Activated CD4-positive, alpha-beta T cell treated with anti-CD3 and anti-CD28 coated beads, Interleukin-2, Interleukin-6, amounts not matched to agents 100 ng/mL and 50 ng/mL, durations not matched to agents 16 hours and 8 hours (primary cell): ENCODE measurements around the gene CRIM1.

Experiments
- DNase-seq: peaks from one replicate; pipeline ENCODE4 v3.0.0-alpha.2; 2020

The CRIM1 gene

DNA sequence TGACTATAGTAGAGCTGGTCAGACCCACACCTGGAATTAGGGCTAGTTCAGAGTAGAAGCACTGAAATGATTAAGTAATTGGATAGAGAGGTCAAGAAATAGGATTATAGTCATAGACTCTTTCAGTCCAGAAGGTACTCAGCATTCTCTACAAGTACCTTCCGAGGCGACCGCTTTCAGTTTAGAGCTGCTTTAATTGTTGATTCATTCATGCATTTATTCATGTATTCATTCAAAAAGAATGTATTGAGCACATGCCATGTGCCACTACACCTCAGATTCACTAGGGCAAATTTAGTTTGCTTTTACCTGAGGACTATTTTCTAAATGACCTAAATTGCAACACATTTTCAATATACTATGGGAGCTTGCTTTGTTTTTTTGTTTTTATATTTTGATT lies 48.7 kb downstream of the CRIM1 start:
- DNase-seq: no peak

DNA sequence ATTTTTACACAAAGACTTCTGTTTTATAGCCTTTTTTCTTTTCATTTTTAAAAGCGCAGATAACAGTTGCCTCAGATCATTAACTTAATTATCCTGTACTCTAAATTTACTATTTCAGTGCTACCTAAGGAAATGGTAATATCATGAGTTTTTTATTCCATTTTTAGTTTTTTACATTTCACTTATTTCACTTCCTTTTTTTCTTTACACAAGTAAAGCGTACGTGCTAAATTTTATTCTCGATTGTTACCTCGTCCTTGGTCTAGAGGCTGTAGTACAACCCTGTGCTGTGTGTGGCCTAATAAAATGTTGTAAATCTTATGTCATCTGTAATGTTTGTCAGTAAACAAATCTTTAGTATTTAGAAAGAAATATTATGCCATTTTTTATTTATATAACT lies 49.2 kb downstream of the CRIM1 start:
- DNase-seq: no peak

DNA sequence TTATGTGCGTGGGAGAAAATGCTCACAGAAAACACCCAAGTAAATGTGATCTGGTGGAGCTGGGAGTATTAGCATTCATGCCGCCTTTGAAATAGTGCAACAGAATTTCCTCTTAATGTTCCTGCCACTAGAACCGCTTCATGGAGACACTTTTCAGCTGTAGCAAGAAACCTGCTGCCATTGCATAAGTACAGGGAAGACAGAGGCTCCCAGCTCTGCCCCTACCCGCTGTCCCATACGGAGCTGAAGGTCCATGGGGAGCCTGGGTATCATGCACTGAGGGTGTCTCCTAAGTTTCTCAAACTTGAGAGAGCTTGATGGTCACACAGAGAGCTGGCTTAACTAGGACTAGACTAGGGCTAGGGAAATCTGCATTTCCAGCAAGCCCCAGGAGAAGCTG lies 49.6 kb downstream of the CRIM1 start:
- DNase-seq: no peak

GRCh38 chr2:36406296-36406695 lies 50.7 kb downstream of the CRIM1 start:
- no peak for DNase-seq

DNA sequence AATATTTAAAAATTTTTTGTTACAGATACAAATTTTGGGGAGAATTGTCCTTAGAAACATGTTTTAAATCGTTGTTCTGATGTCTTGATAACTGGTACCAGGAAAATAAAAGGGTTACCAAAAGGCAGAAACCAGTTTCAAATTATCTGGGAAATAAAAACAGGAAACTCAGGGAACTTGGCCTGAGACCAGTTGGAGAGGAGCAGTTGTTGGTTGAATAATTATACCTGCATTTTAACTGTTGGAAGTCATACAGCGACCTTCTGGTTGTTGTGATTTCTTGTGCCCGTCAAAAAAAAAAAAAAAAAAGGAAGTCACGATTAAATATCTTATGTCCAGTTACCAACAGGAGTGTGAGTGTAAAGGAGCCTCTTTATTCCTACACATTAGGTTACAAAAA lies 51.8 kb downstream of the CRIM1 start:
- no peak for DNase-seq

DNA sequence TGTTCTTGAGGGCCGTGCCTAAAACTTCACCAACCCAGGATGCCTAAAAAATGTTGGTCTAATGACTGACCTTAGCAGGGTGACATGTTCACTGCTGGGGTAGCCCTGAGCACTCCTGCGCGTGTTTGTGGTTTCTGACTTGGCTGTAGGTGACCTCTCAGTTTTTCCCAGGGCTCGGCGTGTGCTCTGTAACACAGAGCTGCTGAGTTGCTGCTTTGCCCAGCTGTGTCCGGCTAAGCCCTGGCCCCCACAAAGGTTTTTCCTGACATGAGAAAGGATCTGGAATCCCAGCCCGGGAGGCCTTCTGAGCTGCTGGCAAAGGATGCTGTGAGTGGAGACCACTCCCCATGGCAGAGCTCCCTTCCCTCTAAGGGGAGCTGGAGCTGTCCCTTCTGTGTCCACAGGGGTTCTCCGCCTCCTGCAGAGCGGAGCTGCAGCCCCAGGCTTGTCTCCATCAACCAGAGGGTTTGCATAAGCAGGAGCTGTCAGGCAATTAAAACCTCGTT lies 52.7 kb downstream of the CRIM1 start:
- no peak for DNase-seq

- no peak for DNase-seq
These were observed 53.8 kb downstream of the CRIM1 start for GRCh38 chr2:36409335-36409734.

GRCh38 chr2:36409935-36410334 lies 54.4 kb downstream of the CRIM1 start:
- no peak for DNase-seq

GRCh38 chr2:36410681-36411080 lies 55.1 kb downstream of the CRIM1 start:
- DNase-seq: no peak

DNA sequence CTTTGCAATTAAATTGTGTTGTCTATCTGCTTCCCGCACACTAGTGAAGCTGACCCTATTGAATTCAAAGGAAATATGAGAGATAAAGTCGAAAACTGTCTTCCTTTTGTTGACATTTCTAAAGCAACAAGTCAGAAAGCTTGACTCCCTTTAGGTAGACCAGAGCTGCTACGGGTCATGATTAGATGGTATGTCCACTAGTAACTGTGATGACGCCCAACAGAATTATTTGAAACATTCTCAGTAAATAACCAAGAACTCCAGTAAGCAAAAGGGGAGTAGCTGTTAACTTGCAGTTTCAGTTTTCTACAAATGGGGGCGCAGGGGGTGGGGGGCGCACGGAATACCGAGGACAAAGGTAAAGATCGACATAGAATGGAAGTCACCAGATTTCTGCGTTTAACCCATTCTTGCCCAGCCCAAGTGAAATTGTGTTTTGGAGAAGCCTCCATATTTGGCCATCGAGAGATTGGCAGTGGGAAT lies 56.4 kb downstream of the CRIM1 start:
- no peak for DNase-seq

DNA sequence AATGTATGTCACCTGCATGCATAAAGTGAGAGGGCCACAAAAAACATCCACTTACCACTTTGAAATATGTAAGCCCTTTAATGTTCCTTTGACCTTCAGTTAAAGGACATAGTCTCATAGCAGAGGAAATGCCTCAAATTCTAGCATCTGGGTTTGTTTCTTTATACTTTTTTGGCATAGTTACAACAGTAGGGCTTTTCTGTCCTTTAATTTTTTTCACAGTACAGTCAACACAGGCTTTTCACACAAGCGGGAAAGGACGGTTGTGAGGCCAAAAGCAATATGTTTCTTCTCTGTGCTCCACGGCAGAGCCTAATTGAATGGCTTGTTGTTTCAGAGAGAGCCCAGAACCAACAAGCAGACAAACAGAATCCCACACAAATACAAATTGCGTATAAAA lies 57.6 kb downstream of the CRIM1 start:
- DNase-seq: no peak

DNA sequence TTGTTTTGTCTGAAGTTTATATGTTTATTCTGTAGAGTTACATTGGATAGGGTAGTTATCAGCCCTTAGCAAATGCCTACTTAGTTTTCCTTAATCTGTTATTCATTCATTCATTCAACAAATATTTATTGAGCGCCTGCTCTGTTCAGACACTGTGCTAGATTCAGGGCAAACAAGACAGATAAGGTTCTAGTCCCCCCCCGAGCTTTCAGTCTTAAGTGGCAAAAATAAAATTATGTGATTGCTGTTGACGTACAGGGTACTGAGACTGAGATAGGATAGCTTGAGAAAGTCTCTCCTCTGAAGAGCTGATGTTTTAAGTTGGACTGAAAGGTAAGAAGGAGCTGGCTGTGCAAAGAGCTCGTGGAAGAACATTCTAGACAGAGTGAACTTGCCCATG lies 58.7 kb downstream of the CRIM1 start:
- DNase-seq: no peak

- DNase-seq: no peak
These were observed 59.9 kb downstream of the CRIM1 start for GRCh38 chr2:36415381-36416022.

DNA sequence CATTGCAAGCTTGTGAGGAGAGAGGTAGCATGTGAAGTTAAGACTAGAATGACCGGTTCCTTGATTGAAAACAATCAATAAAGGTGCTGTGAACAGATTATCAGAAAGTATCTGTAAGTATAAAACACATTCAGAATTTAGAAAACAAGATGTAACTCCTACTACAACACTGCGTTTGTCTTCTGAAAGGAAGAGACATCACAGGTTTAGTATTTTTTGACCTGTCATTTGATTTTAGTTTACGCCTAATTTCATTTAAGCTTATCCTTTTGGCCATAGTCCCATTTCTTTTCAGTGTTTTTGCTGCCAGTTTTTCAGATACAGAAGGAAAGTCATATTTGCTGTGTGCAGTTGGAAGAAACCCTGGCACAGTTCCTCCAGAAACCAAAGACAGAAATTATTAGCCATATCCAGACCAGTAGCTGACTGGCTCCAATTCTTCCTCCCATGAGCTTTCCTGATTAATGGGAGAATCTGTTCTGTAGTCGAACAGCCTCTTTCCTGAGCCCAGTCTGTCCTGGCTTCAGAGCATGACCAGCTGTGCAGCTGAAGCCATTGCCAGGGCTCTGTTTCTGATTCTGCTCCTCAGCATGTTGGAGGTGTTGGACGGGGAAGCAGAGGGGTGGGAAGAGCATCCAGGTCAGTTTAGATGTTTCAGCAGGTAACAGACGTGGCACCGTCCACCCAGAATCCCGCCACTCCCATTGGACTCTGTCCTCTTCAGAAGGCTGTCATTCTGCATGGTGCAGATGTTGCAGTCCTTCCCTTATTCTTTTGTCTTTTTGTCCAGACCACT lies 61.0 kb downstream of the CRIM1 start:
- no peak for DNase-seq

DNA sequence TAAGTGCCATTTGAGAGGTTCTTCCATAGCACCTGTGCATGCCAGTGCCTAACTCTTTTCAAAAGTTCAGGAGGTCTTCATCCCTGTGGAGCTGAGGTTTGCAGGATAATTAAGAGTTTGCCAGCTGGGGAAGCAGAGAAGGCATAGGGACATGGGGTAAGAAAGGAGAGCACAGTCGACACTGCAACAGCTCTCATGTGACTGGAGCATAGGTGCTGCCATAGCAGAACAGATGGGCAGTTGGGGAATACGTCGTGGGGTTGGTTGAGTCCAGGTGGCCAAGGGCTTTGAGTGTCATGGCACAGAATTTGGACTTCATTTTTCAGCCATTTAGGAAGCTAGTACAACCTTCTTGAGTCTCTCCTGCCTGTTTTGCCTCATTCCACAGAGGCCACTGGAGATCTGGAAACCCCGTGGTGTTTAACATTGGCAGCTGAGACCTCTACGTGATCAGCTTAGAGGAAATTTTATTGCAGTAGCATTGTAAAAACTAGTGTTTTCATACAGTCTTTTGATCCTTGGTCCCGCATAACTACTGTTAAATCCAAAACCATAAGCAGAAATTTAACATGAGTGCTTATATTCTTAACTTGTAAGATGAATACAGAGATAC lies 65.1 kb downstream of the CRIM1 start:
- no peak for DNase-seq

DNA sequence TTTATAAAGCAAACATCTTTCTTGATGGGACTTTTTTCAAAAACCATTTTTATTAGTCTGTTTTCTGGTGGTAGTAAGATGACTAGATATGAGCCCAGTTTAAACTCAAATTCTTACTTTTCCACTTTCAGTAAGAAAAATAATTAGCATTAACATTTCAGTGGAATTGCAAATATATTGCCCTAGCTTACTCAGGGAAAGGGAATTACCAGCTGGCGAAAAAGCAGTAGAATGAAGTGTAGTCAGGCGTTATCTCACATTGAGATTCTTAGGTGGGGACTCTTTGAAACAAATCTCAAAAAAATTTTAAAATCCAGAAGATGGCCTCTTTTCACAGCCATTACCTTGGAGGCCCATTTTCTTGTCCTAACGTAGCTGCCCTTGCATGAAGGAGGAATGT lies 65.8 kb downstream of the CRIM1 start:
- DNase-seq: no peak

- no peak for DNase-seq
These were observed 67.6 kb downstream of the CRIM1 start for GRCh38 chr2:36423172-36423571.

GRCh38 chr2:36423619-36424120 lies 68.1 kb downstream of the CRIM1 start:
- no peak for DNase-seq

- no peak for DNase-seq
These were observed 70.2 kb downstream of the CRIM1 start for GRCh38 chr2:36425608-36426355.

DNA sequence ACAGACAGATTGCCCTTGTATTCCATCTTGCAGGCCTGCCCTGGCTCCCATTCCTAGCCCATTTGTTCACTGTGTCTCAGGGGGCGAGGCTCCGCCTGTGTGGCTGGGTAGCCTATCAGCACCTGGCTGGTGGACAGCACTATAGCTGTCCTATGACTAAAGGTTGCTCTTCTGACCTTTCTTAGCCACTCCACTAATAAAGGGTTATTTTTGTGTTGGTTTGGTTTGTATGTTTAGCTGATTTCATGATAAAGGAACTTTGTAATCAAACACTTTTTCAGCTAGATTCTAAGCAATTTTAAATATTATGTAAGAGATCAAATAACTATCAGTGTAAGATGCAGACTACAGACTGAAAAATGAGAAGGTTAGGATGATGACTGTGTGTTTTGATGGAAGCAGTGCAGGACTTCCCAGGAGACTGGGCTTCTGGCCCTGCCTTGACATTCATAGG lies 72.2 kb downstream of the CRIM1 start:
- DNase-seq: no peak

- no peak for DNase-seq
These were observed 75.0 kb downstream of the CRIM1 start for GRCh38 chr2:36430549-36430948.

DNA sequence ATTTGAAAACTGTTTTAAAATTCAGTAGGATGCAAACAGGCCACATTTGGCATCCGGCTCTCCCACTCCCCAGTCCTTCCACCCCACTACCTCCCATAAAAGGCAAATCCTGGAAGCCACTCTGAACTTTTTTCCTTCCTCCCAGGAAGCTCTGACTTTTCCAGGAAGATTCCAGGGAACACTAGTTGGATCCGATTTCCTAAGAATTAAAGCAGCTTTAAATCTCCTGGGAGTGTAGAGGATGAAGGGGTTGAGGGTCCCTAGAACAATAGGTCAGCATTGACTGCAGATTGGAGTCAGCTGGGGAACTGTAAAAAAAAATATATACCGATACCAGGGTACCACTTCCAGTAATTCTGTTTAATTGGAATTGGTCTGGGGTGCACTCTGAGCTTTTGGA lies 76.9 kb downstream of the CRIM1 start:
- DNase-seq: no peak
